NCI-H187 treated with DMSO at 0.1 percent for 48 hours (cell line): ENCODE data around the gene IL1RAPL1.
"Not testable (repeated sequence)": the region's sequence is repeated elsewhere in the genome, so short reads cannot be mapped to it uniquely, and the experiment has no call there.

Source experiments
- DNase-seq: peaks from one replicate; lab custom pipeline; 2025; lab: John Stamatoyannopoulos, UW

Gene IL1RAPL1

GRCh38 chrX:28787206-28787605, 200.0 kb downstream of the IL1RAPL1 start:
- no peak for DNase-seq

- not testable (repeated sequence) for DNase-seq
These were observed 213.4 kb downstream of the IL1RAPL1 start for GRCh38 chrX:28800671-28801070.

- no peak for DNase-seq
These were observed 215.4 kb downstream of the IL1RAPL1 start for GRCh38 chrX:28802625-28803024.

GRCh38 chrX:28835991-28836390, 248.7 kb downstream of the IL1RAPL1 start:
- no peak for DNase-seq

- no peak for DNase-seq
These were observed 256.6 kb downstream of the IL1RAPL1 start for GRCh38 chrX:28843817-28844216.

GRCh38 chrX:28847423-28847822, 260.2 kb downstream of the IL1RAPL1 start:
- no peak for DNase-seq

GRCh38 chrX:28848707-28849106, 261.5 kb downstream of the IL1RAPL1 start:
- DNase-seq, result no peak

- DNase-seq, result no peak
These were observed 263.7 kb downstream of the IL1RAPL1 start for GRCh38 chrX:28850955-28851354.

GRCh38 chrX:28851871-28852270, 264.6 kb downstream of the IL1RAPL1 start:
- DNase-seq, result no peak

GRCh38 chrX:28854637-28855036, 267.4 kb downstream of the IL1RAPL1 start:
- no peak for DNase-seq

GRCh38 chrX:28876408-28876807, 289.2 kb downstream of the IL1RAPL1 start:
- DNase-seq, result no peak

GRCh38 chrX:28876901-28877300, 289.7 kb downstream of the IL1RAPL1 start:
- no peak for DNase-seq

- DNase-seq, result no peak
These were observed 292.9 kb downstream of the IL1RAPL1 start for GRCh38 chrX:28880136-28880535.

GRCh38 chrX:28884823-28885222, 297.6 kb downstream of the IL1RAPL1 start:
- no peak for DNase-seq

- no peak for DNase-seq
These were observed 301.2 kb downstream of the IL1RAPL1 start for GRCh38 chrX:28888416-28888815.

GRCh38 chrX:28889591-28890090, 302.4 kb downstream of the IL1RAPL1 start:
- DNase-seq, result no peak

- no peak for DNase-seq
These were observed 314.4 kb downstream of the IL1RAPL1 start for GRCh38 chrX:28901637-28902036.

- DNase-seq, result no peak
These were observed 323.2 kb downstream of the IL1RAPL1 start for GRCh38 chrX:28910487-28910886.

GRCh38 chrX:28920153-28920943, 333.1 kb downstream of the IL1RAPL1 start:
- DNase-seq, result peak; percentile 95

- DNase-seq, result no peak
These were observed 334.9 kb downstream of the IL1RAPL1 start for GRCh38 chrX:28922106-28922505.

- no peak for DNase-seq
These were observed 359.6 kb downstream of the IL1RAPL1 start for GRCh38 chrX:28946846-28947245.

- no peak for DNase-seq
These were observed 372.8 kb downstream of the IL1RAPL1 start for GRCh38 chrX:28960063-28960462.

- no peak for DNase-seq
These were observed 379.1 kb downstream of the IL1RAPL1 start for GRCh38 chrX:28966331-28966730.

GRCh38 chrX:28969126-28969525, 381.9 kb downstream of the IL1RAPL1 start:
- DNase-seq, result no peak
